GM18498 (cell line): ENCODE data around the gene GPBAR1.

Experiments
- ATAC-seq: cut with Tn5 transposase; IDR thresholded peaks from one replicate; pipeline ENCODE4 v1.9.1; 2021; ENCODE audit warnings: mild to moderate bottlenecking, moderate library complexity; ENCODE audit not compliant: unreplicated experiment

GPBAR1 gene, protein sequence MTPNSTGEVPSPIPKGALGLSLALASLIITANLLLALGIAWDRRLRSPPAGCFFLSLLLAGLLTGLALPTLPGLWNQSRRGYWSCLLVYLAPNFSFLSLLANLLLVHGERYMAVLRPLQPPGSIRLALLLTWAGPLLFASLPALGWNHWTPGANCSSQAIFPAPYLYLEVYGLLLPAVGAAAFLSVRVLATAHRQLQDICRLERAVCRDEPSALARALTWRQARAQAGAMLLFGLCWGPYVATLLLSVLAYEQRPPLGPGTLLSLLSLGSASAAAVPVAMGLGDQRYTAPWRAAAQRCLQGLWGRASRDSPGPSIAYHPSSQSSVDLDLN

DNA sequence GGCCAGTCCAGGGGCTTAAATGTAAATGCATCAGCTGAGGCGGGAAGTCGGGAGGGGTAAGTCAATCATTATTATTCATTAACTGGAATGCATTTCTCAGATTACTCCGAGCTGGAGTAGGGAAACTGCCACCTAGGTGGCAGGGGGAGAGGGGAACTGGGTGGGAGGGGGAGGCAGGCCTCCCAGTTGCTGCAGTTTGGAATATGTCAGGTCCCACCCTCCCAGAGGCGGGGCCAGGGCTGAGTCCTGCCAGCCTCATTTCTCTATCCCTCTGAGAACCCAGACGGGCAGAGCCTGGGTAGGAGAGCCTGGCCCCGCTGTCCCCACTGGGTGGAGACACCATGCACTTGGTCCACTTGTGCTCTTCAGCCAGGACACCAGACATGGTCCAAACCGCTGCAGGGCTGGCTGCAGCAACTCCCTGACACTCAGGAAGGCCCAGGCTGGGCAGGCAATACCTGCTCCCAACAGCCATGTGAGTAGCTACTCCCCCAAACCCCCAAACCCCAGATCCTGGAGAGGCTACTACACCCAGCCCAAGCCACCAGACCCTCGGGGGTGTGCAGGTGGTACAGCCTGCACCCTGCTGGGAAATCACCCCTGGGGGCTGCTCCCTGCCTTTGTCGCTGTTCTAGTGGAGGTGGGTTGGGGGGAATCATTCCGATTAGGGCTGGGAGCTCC, at the start of gene GPBAR1:
Gene GPBAR1 (plus strand): TSS at position 274 of the 681 bp plus-strand sequence. CDS start 1,710 bp downstream, outside the sequence.
- ATAC-seq: no peak

DNA sequence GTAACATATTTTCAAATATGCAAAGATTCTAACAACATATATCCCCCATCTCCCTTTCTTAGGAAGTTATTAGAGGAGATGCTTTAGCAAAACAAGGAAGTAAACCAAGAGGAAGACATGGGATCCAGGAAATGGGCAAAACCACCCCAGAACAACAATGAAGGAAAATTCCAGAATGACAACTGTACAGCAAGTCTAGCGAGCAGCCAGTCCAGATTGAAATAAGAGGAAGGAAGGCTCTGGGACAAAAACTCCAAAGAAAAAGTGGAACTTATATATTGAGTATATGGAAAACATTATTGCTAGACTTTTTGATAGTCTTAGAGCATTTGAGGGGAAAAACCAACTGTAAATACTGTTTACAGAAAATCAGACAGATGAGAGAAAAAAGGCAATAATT, 46.7 kb upstream of the GPBAR1 start:
- ATAC-seq: no peak

DNA sequence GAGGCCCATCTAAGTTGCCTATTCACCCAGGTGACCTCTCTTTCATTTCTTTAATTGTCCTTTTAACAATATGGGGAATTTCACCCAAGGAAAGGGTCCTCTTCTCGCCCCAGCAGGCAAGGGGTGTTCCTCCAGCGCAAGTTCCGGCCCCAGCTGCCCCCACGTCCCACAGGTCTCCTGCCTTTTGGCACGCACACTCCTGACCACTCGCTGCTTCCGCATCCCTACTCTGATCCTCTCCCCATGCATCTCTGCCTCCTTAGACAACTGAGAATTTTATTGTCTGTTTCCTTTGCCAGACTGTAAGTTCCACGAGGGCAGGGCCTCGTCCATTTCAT, 44.5 kb upstream of the GPBAR1 start:
- no peak for ATAC-seq

DNA sequence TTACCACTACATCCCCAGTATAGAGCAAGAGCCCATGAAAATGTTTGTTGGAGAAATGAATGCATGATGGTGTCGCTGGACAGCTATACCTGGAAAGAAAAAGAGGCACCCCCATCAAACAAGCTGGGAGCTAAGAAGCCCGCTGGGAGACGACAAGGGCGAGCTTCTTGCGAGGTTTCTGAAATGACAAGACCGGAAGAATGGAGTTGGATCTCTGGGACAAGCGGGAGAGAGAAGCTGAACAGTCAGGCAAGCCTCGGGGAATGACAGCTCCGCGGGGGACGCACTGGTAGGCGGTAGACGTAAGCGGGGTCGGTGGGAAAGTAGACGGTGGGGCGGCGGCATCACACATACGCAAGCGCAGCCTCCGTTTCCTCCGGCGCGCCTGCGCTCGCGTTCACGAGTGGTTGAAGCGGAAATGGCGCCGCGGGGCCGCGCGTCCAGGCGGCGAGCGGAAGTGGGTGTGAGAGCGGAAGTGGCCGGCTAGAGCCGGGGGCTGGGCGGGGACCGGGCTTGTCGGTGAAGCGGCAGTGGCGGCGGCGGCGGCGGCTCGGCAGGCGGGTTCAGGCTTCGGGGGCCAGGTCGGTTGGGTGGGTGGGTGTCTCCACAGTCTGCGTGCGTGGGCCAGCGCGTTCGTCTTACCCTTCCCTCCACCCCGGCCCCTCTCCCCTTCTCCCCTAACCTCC, 44.0 kb upstream of the GPBAR1 start, which contains the start of gene ARPC2:
Gene ARPC2 (plus strand): TSS at position 516 of the 686 bp plus-strand sequence. CDS start 282 bp downstream, outside the sequence.
- peak; percentile 76 for ATAC-seq

DNA sequence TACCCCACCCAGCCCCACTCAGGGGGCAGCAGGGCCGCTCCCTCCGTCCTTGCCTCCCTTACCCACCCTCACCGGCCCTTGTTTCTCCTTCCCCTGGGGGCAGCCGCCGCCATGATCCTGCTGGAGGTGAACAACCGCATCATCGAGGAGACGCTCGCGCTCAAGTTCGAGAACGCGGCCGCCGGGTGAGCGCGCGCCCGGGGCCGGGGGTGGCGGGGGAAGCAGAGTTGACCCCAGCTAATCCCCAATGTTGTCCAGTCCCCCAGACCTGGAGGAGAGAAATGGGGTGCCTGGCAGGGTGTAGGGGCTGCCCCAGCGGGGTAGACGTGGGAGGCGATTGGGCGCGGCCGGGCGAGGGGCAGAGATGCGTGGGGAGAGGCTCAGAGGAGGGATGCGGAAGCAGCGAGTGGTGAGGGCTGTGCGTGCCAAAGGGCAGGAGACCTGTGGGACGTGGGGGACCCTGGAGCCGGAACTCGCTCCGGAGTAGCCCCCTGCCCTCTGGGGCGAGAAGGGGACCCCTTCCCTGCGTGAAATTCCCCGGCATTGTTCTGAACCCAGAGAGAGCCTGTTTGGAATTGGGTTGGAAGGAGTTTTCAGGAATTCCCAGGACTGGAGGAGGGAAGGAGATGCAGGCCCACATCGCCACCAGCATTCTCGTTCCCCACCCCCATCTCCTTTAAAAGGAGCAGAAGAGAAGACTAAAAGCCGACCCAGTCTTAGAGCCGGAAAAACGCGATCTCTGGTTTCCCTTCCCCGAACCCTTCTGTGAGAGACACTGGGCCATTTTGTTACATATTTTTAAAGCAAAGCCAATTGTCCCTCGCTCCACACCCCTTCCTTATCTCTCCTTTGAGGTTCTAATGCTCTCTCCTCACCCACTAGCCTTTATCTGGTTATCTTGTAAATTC, 43.2 kb upstream of the GPBAR1 start:
- peak; percentile 46 for ATAC-seq

DNA sequence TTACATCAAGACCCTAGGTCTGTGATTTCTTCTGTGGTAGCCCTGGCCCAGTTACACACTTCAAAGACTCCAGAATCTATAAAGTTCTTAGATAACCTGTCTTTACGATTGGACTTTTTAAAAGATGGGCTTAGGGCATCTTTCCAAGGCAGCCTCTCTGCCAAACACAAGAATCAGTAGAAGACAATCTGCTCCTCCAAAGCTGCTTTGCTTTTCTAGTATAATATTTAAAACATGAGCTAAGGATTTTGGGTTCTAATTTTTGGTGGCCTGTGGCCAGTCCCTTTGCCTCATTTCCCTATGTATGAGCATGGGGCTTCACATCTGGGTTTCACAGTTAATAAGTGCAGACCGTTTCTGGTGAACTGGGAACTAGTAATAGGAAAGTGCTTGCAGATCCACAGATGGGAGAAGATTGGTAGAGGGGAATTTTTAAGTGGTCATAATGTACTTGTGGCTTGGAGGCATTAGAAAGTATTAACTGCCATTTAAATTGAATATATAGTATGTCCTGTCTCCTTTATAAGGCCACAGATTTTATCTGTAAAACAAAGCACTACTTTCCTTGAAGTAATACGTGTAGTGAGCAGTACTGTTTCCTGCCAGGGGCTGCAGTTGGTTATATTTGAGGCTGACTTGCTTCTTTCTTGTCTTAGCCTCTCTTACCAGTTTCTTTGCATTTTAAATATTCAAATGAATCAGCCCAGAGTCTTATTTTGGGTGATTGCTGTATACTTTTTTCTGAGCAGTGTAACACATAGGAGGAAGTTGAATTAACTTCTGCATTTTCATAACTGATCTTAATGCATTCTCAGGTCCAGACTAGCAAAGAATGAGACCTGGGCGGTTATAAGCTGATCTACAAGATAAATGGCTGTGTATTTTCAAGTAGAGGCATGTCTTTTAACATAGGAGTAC, 42.3 kb upstream of the GPBAR1 start:
- ATAC-seq: peak; percentile 37

DNA sequence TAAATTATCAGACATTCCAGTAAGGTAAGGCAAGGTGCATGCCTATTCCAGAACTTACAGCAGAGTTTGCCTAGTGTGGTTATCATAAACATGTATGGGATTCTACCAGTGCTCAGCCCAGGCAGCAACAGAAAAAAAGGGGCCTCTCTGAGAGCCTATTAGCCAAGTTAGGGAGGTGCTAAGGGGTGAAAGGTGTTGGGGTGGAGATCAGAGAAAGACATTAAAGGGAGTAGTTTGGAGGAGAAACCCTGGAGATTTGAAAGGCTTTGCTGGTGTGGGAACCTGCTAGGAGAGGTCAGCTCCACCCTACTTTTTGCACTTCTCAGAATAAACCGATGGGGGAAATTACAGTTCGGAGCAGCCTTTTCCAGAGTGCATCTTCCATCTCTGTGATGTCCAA, 40.9 kb upstream of the GPBAR1 start:
- ATAC-seq: no peak

DNA sequence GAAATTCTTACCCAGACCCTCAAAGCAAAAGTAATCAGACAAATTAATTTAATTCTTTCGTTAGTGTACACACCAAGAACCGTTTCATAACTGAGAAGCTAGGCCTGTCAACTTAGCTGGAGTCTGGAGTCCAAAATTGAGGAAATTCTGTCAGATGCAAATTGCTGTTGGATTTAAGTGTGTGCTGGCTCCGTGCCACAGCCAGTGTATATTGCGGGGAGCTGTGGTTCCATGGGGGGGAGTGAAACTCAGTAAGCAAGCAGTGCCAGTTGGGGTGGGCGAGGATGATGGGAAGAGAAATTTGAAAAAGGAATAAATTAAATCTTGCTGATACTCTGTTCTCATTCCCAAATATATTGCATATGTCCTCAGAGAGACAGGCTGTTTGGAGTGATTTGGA, 39.8 kb upstream of the GPBAR1 start:
- no peak for ATAC-seq

DNA sequence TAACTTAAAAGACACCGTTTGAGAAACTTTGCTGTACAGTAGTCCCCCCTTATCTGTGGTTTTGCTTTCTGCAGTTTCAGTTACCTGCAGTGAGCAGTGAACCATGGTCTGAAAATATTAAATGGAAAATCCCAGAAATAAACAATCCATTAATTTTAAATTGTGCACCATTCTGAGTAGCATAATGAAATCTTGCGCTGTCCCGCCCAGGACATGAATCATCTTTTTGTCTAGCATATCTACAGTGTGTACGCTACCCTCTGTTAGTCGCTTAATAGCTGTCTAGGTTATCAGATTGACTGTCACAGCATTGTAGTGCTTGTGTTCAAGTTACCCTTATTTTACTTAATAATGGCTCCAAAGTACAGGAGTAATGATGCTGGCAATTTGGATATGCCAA, 37.8 kb upstream of the GPBAR1 start:
- no peak for ATAC-seq

DNA sequence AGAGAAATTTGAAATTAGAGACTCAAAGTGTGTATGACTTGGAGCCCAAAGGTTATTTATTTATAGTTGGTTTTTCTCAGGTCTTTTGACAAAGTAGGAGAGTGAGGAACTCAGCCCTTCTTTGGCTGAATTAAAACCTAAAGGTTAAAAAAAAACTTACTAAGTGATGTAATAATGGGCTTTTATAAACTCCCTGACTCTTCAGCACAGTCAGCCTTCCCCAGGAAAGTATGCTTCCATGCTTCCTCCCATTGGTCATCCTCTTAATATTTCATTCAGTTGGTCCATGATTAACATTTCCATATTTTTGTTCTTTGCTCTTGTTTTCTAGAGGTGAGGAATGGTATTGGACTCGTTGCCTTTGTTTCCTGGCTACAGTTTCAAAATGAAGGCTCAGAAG, 36.6 kb upstream of the GPBAR1 start:
- ATAC-seq: no peak

DNA sequence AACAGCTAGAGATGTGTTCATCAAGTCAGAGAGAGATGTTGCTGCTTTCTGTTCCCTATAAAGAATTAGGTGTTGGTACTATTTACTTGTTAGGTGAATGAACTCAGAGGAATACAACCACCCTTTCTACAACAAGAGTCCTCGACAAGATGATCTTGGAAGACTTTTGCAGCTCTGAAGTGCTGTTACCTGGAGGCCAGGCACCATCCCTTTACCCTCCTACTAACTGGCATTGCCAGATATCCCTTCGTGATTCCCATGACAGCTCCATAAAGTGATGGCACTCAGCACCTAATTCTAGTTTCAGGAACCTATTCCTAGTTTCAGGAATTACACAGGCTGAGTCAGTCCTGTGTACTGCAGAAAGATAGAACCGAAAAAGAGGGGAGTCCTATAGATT, 33.9 kb upstream of the GPBAR1 start:
- ATAC-seq: no peak

DNA sequence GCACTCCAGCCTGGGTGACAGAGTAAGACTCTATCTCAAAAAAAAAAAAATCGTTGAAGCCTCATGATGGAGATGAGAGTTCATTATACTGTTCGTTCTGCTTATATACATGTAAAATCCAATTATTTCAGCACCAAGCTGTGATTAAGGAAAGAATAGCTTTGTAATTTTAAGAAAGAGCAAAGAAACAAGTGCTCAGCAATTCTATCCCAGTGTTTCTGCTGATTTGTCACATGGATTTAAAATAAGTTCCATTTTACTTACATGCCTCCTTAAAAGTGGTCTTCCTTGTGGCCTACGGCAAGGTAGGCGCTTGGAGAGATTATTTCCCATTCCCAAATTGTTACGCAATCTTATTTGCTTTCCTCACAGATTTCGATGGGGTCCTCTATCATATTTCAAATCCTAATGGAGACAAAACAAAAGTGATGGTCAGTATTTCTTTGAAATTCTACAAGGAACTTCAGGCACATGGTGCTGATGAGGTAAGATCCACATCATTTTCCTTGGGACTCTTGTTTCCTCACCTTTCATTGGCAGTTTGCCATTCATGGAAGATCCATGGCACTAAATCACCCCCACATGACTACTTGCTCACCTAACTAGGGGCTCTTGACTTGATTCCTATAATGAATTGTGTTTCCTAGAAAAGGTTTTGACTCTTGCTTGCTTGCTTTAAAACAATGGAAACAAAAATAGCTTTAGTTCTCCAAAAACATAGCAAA, 32.3 kb upstream of the GPBAR1 start:
- no peak for ATAC-seq

DNA sequence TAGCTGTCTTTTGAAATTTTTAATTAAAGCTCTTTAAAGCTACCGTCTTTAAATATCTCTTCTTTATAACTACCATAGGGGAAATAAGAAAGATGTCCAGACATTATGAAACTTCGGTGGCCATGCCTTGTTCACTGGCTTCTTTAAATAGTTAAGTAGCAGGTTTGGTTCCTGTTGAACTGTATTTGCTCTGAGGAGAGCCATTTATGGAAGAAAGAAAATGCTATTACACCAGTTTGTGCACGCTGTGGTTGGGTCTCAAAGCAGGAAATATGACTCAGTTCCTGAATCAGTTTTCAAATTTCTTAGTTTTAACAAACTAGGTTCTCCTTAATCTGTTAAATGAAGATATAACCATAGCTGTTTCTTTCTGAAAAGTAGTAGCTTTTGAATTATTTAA, 31.6 kb upstream of the GPBAR1 start:
- peak; percentile 87 for ATAC-seq

DNA sequence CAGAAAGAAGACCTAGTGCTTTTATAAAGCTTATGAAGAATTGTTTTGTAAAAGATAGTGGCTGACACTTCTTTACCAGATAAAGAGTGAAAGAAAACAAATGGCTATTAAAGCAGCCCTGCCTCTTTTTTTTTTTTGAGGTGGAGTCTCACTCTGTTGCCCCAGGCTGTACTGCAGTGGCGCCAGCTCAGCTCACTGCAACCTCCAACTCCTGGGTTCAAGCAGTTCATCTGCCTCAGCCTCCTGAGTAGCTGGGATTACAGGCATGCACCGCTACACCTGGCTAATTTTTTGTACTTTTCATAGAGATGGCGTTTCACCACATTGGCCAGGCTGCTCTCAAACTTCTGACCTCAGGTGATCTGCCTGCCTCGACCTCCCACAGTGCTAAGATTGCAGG, 31.0 kb upstream of the GPBAR1 start:
- no peak for ATAC-seq

DNA sequence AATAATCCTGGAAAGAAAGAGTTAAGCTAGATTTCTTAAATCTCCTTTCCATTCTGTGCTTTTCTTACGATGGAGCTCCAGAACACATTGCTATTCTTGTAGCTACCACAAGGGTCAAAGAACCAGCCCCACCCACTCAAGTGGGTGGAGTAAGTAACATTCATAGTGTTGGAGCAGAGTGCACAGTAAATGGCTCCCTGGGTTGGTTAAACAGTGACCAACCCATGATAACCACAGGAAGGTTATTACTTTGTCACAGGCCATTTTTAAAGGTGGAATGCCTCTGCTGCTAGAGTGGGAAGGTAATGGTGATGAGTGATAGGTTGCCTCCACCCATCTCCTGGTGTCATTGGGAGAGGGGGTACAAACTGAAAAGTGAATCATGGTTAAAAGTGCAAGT, 29.9 kb upstream of the GPBAR1 start:
- ATAC-seq: peak; percentile 47

DNA sequence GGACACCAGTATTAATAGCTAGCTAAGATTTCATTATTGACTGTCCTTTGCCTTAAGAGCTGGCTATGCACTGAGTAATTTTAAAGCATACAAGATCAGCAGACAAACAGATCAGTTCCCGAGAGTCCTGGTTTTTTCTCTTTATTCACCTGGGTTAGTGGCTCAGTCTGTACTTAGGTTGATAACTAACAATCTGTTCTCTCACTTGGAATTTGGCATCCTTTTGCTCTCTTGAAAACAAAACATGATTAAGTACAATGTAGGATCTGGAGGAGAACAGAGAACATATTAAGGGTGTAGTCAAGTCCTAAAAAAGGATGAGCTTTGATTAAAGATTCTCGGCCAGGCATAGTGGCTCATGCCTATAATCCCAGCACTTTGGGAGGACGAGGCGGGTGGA, 27.3 kb upstream of the GPBAR1 start:
- no peak for ATAC-seq

DNA sequence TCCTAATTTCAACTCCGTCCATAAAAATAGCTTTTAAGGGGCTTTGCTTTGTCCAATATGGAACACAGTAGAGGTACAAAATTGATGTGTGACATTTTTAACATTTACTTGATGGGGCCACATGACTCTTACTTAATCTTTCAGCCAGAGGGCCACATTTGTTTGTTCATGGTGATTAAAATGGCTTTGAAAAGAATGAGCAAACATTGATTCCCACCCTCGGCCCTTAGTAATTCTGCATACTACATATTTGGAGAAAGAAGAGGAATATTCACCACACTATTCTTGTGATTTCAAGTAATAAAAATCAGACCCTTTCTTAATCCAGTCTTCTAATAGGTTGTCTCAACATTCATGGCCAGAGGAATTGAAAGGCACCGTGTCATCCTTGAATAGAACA, 26.3 kb upstream of the GPBAR1 start:
- no peak for ATAC-seq

DNA sequence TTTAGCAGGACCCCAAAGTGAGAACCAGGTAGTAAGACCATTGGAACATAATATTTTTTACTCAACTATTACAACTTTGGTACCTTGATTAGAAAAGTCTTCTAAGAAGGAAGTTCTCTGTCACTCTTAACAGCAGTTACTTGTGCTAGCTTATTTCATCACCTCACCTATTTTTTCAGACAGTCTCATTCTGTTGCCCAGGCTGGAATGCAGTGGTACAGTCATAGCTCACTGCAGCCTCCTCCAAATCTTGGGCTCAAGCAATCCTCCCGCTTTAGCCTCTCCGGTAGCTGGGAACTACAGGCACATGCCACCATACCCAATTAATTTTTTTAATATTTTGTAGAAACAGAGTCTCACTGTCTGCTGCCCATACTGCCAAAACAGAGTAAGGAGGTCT, 25.8 kb upstream of the GPBAR1 start:
- no peak for ATAC-seq

DNA sequence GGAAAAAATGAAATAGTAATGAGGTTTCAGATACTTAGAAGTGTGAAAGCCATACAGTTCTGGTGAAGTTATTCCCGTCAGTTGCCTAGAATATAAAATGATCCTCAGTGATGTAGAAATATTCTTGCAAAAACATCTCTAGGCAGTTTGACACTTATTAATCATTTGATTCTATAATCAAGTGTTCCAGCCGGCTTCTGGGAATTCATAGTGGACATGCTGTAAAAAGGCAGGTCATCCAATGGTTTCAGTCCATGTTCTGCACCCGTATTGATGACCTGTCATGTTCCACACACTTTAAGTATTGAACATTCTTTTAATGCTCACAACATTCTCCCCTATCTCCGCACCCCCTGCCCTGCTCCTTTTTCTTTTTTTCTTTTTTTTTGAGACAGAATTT, 24.0 kb upstream of the GPBAR1 start:
- no peak for ATAC-seq
